Epithelial cell of proximal tubule (primary cell): ENCODE data around the gene ISOC1. TPM values are rescaled to one million over a fixed set of nuclear protein-coding genes. Genes with fewer than 3 reads are reported as not detected.

ENCODE experiments used
- DNase-seq: peaks from one replicate; pipeline ENCODE4 v3.0.0-alpha.2; 2011; ENCODE audit warnings: low read depth
- H3K4me3 ChIP-seq: 2 replicates; pipeline ENCODE4 v1.5.1; 2011; ENCODE audit warnings: low read depth, mild to moderate bottlenecking, low read length
- CTCF ChIP-seq: conservative IDR thresholded peaks from 2 replicates; pipeline ENCODE4 v1.5.1; 2012; ENCODE audit warnings: low read depth, mild to moderate bottlenecking, low read length
- total RNA-seq: library from RNA; depleted of rRNA; stranded (reverse); fragments of >200 nt; gene quantifications from 2 replicates; pipeline ENCODE4 v1.2.3, GENCODE V29; 2015

Gene ISOC1
- total RNA-seq, 1 donor from 2014 or later = 31.0 TPM

DNA sequence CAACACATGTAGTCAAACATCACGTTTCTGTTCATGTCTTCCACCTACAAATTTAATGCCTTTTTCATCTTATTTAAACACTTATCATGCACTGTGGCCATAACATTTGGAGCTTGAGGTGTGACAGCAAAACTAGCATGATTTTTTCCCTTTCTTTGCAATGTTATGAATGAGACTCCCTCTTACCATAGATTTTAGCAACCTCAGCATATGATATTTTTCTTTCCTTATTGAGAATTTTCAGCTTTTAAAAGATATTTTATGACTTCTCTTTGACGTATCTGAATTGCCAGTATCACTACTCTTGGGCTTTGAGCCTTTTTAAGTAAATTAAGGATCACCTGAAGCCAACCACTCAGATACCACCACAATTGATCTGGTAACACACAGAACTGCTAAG lies 32.7 kb upstream of the ISOC1 start:
- DNase-seq = no peak
- TF ChIP-seq CTCF = no peak

GRCh38 chr5:129063483-129064113 lies 31.0 kb upstream of the ISOC1 start:
- H3K4me3 ChIP-seq = no peak overlapping the region
- TF ChIP-seq CTCF = no peak
- DNase-seq = no peak

More for the DNA sequence above, 32.7 kb upstream of the ISOC1 start:
- H3K4me3 ChIP-seq = no peak overlapping the region

DNA sequence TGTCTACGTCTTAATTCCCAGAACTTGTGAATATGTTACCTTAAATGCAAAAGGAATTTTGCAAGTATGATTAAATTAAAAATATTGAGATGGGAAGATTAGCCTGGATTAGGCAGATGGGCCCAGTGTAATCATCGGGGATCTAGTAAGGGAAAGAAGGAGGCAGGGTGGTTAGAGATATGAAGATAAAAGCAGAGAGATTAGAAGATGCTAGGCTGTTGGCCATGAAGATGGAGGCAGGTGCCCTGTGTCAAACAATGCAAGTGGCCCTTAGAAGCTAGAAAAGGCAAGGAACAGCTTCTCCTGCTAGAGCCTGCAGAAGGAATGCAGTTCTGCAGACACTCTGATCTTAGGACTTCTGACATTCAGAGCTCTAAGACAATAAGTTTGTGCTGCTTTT lies 28.8 kb upstream of the ISOC1 start:
- TF ChIP-seq CTCF = no peak
- DNase-seq = no peak
- H3K4me3 ChIP-seq = no peak overlapping the region

DNA sequence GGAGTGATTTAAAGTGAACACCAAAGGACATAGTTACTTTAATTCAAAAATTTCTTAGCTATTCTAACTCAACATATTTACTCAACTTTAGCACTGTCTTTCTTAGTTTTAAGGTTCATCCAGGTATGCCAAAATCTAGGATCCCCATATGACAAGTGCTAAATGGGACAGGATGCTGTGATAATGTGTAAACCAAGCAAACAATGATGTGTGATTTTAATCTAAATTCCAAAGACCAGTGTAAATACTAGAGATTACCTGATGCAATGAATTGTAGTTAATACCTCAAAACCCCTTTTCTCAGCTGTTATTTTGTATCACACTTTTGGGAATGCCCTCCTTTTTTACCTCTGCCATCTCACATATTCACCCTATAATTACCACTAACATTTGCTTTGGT lies 26.8 kb upstream of the ISOC1 start:
- no peak overlapping the region for H3K4me3 ChIP-seq
- no peak for TF ChIP-seq CTCF
- no peak for DNase-seq

GRCh38 chr5:129069292-129069691 lies 25.3 kb upstream of the ISOC1 start:
- no peak for TF ChIP-seq CTCF
- DNase-seq = no peak
- no peak overlapping the region for H3K4me3 ChIP-seq

GRCh38 chr5:129073111-129073510 lies 21.4 kb upstream of the ISOC1 start:
- DNase-seq = no peak
- TF ChIP-seq CTCF = no peak
- H3K4me3 ChIP-seq = no peak overlapping the region

DNA sequence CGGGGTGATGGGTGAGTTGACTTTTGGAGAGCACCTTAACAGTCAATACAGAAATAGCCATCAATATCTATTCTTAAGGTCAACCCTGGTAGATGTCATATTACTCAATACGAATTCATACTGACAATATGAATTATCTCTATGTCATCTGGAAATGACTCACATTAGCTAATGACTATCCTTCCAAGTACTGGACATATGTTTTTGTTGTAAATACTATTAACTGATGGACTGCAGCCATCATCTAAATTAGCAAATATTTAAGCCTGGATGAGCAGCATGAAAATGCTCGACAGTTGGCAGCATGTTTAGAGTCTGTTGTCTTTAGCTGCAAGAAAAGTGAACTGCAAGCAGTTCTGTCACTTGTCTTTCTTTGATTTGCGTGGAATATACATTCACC lies 19.6 kb upstream of the ISOC1 start:
- TF ChIP-seq CTCF = no peak
- DNase-seq = no peak
- no peak overlapping the region for H3K4me3 ChIP-seq
